B cell (primary cell): ENCODE results near the gene TRPM2. TPM values are rescaled to one million over a fixed set of nuclear protein-coding genes. Genes with fewer than 3 reads are reported as not detected.

Experiments
- ATAC-seq: fragments of 200-7000 bp; cut with Tn5 transposase; one replicate; pipeline ENCODE4 v1.10.0; 2021; ENCODE audit warnings: low read depth, mild to moderate bottlenecking, moderate number of reproducible peaks, moderate library complexity
- CTCF ChIA-PET: fragments of 350-600 bp; sonication (Branson Sonifier 250); formaldehyde crosslinking; loops from one replicate; lab custom pipeline; 2021; ENCODE audit warnings: antibody characterized with exemption, inconsistent platforms; lab: Charles Lee
- POLR2A ChIA-PET: fragments of 350-600 bp; sonication (Branson Sonifier 250); formaldehyde crosslinking; loops from one replicate; lab custom pipeline; 2021; ENCODE audit warnings: antibody characterized with exemption; lab: Charles Lee
- DNase-seq: peaks from one replicate; pipeline ENCODE4 v3.0.0; 2013
- H2AFZ ChIP-seq: 2 replicates; pipeline ENCODE4 v1.6.1; 2012; ENCODE audit warnings: mild to moderate bottlenecking, low read depth, low read length; ENCODE audit not compliant: insufficient read depth, poor library complexity, severe bottlenecking
- H3K27ac ChIP-seq, 2 donors: 1 replicate in 1 of 2; 2 replicates in 1 of 2; pipeline ENCODE4 v1.5.1; 2012 to 2013; ENCODE audit warnings: low read length in 2 of 2, mild to moderate bottlenecking in 2 of 2, moderate library complexity in 1 of 2
- H3K27me3 ChIP-seq, 4 experiments: fragments of 200-600 bp in 1 of 4; sonication (generic) in 1 of 4; replicated peaks in 1 of 4; 1 replicate in 2 of 4; 2 replicates in 2 of 4; pipeline versions ENCODE4 v1.6.1 to v1.7.0; 2013 to 2016; ENCODE audit warnings: low read length in 3 of 4, mild to moderate bottlenecking in 2 of 4, mixed read lengths in 1 of 4, moderate library complexity in 1 of 4; ENCODE audit not compliant: insufficient read depth in 4 of 4, control insufficient read depth in 3 of 4; ENCODE audit errors: control extremely low read depth in 1 of 4
- H3K36me3 ChIP-seq, 2 experiments: replicated peaks in 1 of 2; 1 replicate in 1 of 2; 2 replicates in 1 of 2; pipeline versions ENCODE4 v1.6.1 to v1.7.1; 2013; ENCODE audit warnings: low read length in 1 of 2; ENCODE audit not compliant: insufficient read depth in 2 of 2, control insufficient read depth in 1 of 2; ENCODE audit errors: control extremely low read depth in 1 of 2, extremely low read depth in 1 of 2
- H3K4me1 ChIP-seq, 2 donors: fragments of 200-600 bp in 1 of 2; sonication (generic) in 1 of 2; 1 replicate in 1 of 2; 2 replicates in 1 of 2; pipeline versions ENCODE4 v1.5.1 to v1.6.1; 2013 to 2017; ENCODE audit warnings: low read length in 2 of 2; ENCODE audit not compliant: control insufficient read depth in 2 of 2, insufficient read depth in 2 of 2
- H3K4me2 ChIP-seq: replicated peaks from 2 replicates; pipeline ENCODE3; 2012; ENCODE audit warnings: mild to moderate bottlenecking, low read depth, low read length; ENCODE audit not compliant: poor library complexity, severe bottlenecking
- H3K4me3 ChIP-seq, 5 experiments: fragments of 200-600 bp in 1 of 5; sonication (generic) in 1 of 5; 1 replicate in 3 of 5; 2 replicates in 2 of 5; pipeline versions ENCODE4 v1.5.1 to v1.7.0; 2011 to 2016; ENCODE audit warnings: low read length in 4 of 5, mild to moderate bottlenecking in 4 of 5, low read depth in 2 of 5, control low read depth in 1 of 5, moderate library complexity in 1 of 5; ENCODE audit not compliant: insufficient read depth in 1 of 5; ENCODE audit errors: control extremely low read depth in 1 of 5, extremely low read depth in 1 of 5
- H3K79me2 ChIP-seq: fragments of 200-600 bp; sonication (generic); one replicate; pipeline ENCODE4 v1.6.0; 2016; ENCODE audit warnings: low read length; ENCODE audit not compliant: control insufficient read depth, insufficient read depth
- H3K9ac ChIP-seq: fragments of 200-600 bp; sonication (generic); 2 replicates; pipeline ENCODE4 v1.6.1; 2017; ENCODE audit warnings: mild to moderate bottlenecking, low read length, moderate library complexity
- H3K9me3 ChIP-seq, 3 donors: one replicate each; pipeline versions ENCODE4 v1.6.1 to v1.7.1; 2013; ENCODE audit warnings: low read length in 2 of 3; ENCODE audit not compliant: control insufficient read depth in 2 of 3, insufficient read depth in 1 of 3; ENCODE audit errors: control extremely low read depth in 1 of 3
- H4K20me1 ChIP-seq: 2 replicates; pipeline ENCODE4 v1.6.0; 2012; ENCODE audit warnings: mild to moderate bottlenecking, low read length; ENCODE audit not compliant: insufficient read depth, control insufficient read depth, poor library complexity, severe bottlenecking
- H3K27ac Mint-ChIP-seq: one replicate; pipeline ENCODE4 v1.8.0; 2021; ENCODE audit warnings: mixed read lengths
- H3K27me3 Mint-ChIP-seq: one replicate; pipeline ENCODE4 v1.8.0; 2021; ENCODE audit warnings: mixed read lengths
- H3K4me1 Mint-ChIP-seq: one replicate; pipeline ENCODE4 v1.8.0; 2021; ENCODE audit warnings: mixed read lengths
- H3K4me3 Mint-ChIP-seq: one replicate; pipeline ENCODE4 v1.8.0; 2021; ENCODE audit warnings: mixed read lengths
- H3K9me3 Mint-ChIP-seq: one replicate; pipeline ENCODE4 v1.8.0; 2022; ENCODE audit warnings: mixed read lengths; ENCODE audit not compliant: insufficient read depth
- EZH2 ChIP-seq: IDR thresholded peaks from 2 replicates; pipeline ENCODE4 v1.6.1; 2012; ENCODE audit warnings: borderline replicate concordance, low read depth, mild to moderate bottlenecking, moderate library complexity, low read length; ENCODE audit not compliant: insufficient read depth, poor library complexity, severe bottlenecking
- WGBS: methylation state at CpG from one replicate; pipeline ENCODE4 v1.1.5; 2013; ENCODE audit warnings: missing lambda C conversion rate; ENCODE audit not compliant: insufficient coverage; 5-methylcytosine and 5-hydroxymethylcytosine counted together
- intact Hi-C: fragments of 100-400 bp; cut with micrococcal nuclease; formaldehyde crosslinking; loops from one replicate; pipeline ENCODE4 v1.10.0; 2022
- polyA plus RNA-seq: library from polyadenylated mRNA; depleted of rRNA; stranded (reverse); fragments of >200 nt; gene quantifications from 2 replicates; pipeline ENCODE4 v1.2.3, GENCODE V29; 2012
- total RNA-seq, 2 donors: library from RNA; stranded (reverse); fragments of 120-200 nt in 1 of 2; gene quantifications; 1 replicate in 1 of 2; 2 replicates in 1 of 2; pipeline versions ENCODE4 v1.2.3 to v1.2.4, GENCODE V29; 2013 to 2022
- TF ChIP-seq, protein P1 (sequence below): fragments of 200-600 bp; IDR thresholded peaks from one replicate; pipeline ENCODE4 v1.8.0; 2022; ENCODE audit warnings: antibody characterized with exemption, mild to moderate bottlenecking

TRPM2 gene
- total and polyA plus RNA-seq, 2 donors (not counting 1 experiment from before 2014, with no cell fraction given), result 1.6 to 8.4 TPM

DNA sequence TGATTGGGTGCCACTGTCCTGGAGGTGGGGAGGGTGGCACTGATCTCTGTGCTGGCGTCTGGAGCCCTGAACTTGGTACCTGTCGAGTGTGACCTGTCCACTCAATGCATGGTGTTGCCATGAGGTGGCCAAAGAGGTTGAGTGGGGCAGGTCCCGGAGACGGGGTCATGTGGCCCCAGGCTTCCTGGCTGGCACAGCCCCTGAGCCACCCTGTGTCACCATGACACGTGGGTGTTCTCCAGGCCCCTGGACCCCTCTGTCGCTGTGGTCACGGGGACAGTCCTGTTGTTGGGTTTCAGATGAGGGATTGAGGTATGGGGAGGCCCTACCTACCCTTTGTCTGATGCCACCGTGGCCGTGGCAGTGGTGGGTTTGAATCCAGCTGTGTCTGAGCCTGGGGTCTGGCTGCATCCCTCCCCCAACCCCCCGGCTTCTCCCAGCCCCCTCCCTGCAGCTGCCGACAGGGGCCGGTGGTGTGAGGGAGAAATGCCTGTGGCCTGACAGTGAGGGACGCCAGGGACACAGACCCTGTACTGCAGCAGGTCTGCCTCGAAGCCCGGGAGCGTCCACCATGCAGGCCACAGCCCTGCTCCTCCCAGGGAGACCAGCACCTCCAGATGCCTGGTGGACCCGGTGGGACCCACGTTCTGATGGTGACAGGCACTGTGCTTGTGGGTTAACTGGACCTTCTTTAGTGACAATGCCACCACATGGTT lies 12.0 kb downstream of the TRPM2 start:
- ChIA-PET POLR2A (no interaction called here), CTCF (no interaction called here)
- Histone ChIP-seq H3K79me2 (peaks cover 13% of the 10 kb centered on the region), H3K9me3 (peaks cover 0 to 14% (median 0%) of the 10 kb centered on the region in 3 donors), H4K20me1 (no peaks in the 10 kb centered on the region), H3K9ac (no peak overlapping the region), H3K4me3 (no peak overlapping the region), H3K4me1 (peaks cover under 1% of the 10 kb centered on the region in 2 donors), H3K27me3 (no peaks in the 10 kb centered on the region), H2AFZ (no peak overlapping the region), H3K27ac (no peak overlapping the region), H3K4me2 (no peak overlapping the region), H3K36me3 (peaks cover 0 to 3% of the 10 kb centered on the region in 2 experiments)
- intact Hi-C loops, result no loop called here
- TF ChIP-seq EZH2, result no peak
- TF ChIP-seq, protein P1, sequence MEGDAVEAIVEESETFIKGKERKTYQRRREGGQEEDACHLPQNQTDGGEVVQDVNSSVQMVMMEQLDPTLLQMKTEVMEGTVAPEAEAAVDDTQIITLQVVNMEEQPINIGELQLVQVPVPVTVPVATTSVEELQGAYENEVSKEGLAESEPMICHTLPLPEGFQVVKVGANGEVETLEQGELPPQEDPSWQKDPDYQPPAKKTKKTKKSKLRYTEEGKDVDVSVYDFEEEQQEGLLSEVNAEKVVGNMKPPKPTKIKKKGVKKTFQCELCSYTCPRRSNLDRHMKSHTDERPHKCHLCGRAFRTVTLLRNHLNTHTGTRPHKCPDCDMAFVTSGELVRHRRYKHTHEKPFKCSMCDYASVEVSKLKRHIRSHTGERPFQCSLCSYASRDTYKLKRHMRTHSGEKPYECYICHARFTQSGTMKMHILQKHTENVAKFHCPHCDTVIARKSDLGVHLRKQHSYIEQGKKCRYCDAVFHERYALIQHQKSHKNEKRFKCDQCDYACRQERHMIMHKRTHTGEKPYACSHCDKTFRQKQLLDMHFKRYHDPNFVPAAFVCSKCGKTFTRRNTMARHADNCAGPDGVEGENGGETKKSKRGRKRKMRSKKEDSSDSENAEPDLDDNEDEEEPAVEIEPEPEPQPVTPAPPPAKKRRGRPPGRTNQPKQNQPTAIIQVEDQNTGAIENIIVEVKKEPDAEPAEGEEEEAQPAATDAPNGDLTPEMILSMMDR, result no peak
- ATAC-seq (no peak), DNase-seq (no peak)
- H3K27me3 Mint-ChIP-seq, result no peaks in the 10 kb centered on the region
- H3K27ac Mint-ChIP-seq, result no peak overlapping the region
- H3K4me1 Mint-ChIP-seq, result peaks cover 2% of the 10 kb centered on the region
- no peak overlapping the region for H3K4me3 Mint-ChIP-seq
- 91% methylated on average over 10 of the region's 18 CpGs for WGBS
- peaks cover 5% of the 10 kb centered on the region for H3K9me3 Mint-ChIP-seq

DNA sequence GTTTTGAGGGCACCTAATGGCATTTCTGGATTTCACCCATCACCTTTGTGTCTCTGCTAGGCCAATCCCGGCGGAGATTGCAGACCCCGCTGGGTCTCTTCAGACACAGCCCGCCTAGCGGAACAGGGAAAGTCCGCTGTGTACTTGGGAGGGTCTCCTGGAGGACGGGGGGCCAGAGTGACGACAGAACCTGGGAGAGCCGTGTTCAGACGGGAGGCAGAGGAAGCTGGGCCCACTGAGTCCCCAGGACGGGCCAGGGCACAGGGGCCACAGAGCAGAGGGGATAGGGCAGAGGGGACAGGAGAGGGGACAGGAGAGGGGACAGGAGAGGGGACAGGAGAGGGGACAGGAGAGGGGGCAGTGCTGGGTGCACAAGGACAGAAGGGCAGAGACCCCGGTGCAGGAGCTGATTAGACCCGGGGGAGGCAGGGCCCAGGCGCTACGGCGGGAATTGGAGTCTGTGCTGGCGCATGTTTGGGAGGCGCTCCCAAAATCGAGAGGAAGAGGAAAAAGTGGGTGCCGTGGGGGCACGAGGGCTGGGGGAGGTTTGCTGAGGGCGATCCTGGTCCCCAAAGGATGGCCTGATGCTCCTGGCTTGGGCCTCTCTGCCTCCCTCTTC lies 12.7 kb downstream of the TRPM2 start:
- Mint-ChIP-seq H3K27me3 (no peaks in the 10 kb centered on the region), H3K4me3 (no peak overlapping the region), H3K27ac (no peak overlapping the region), H3K9me3 (peaks cover 5% of the 10 kb centered on the region), H3K4me1 (no peaks in the 10 kb centered on the region)
- Histone ChIP-seq H3K9me3 (peaks cover 0 to 20% (median 0%) of the 10 kb centered on the region in 3 donors), H2AFZ (no peak overlapping the region), H3K9ac (no peak overlapping the region), H3K27me3 (no peaks in the 10 kb centered on the region), H3K4me1 (no peaks in the 10 kb centered on the region), H3K36me3 (peaks cover 0 to 3% of the 10 kb centered on the region in 2 experiments), H4K20me1 (no peaks in the 10 kb centered on the region), H3K4me2 (no peak overlapping the region), H3K79me2 (peaks cover 13% of the 10 kb centered on the region), H3K4me3 (no peak overlapping the region), H3K27ac (no peak overlapping the region)
- POLR2A ChIA-PET, result no interaction called here
- TF ChIP-seq EZH2, result no peak
- TF ChIP-seq, protein P1, result no peak
- WGBS, result 97% methylated on average over 22 of the region's 22 CpGs
- CTCF ChIA-PET, result no interaction called here
- DNase-seq, result no peak
- ATAC-seq, result no peak
- intact Hi-C loops, result no loop called here
